MM.1S (cell line): Measurements from ENCODE around the gene LINGO3.

ENCODE experiments used
- EZH2 ChIP-seq: fragments of 300-600 bp; sonication (generic); optimal IDR thresholded peaks from 2 replicates; pipeline ENCODE3; 2017; ENCODE audit warnings: low read depth, mild to moderate bottlenecking, antibody characterized with exemption, low read length, mixed read lengths
- TF ChIP-seq, protein P1 (sequence below): fragments of 300-600 bp; sonication (generic); IDR thresholded peaks from 2 replicates; pipeline ENCODE4 v1.5.1; 2016; ENCODE audit warnings: antibody characterized with exemption, low read length, mixed read lengths

DNA sequence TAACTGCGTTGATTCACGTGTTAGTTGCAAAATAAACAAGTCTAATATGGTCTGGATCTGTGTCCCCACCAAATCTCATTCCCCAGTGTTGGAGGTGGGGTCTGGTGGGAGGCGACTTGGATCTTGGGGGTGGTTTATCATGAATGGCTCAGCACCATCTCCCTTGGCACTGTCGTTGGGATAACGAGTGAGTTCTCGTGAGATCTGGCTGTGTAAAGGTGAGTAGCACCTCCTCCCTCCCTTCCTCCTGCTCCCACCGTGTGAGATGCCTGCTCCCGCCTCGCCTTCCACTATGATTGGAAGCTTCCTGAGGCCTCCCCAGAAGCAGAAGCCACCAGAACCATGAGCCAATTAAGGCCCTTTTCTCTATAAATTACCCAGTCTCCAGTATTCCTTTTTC lies 30.8 kb downstream of the LINGO3 start:
- no peak for TF ChIP-seq EZH2
- TF ChIP-seq, protein P1, sequence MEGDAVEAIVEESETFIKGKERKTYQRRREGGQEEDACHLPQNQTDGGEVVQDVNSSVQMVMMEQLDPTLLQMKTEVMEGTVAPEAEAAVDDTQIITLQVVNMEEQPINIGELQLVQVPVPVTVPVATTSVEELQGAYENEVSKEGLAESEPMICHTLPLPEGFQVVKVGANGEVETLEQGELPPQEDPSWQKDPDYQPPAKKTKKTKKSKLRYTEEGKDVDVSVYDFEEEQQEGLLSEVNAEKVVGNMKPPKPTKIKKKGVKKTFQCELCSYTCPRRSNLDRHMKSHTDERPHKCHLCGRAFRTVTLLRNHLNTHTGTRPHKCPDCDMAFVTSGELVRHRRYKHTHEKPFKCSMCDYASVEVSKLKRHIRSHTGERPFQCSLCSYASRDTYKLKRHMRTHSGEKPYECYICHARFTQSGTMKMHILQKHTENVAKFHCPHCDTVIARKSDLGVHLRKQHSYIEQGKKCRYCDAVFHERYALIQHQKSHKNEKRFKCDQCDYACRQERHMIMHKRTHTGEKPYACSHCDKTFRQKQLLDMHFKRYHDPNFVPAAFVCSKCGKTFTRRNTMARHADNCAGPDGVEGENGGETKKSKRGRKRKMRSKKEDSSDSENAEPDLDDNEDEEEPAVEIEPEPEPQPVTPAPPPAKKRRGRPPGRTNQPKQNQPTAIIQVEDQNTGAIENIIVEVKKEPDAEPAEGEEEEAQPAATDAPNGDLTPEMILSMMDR, result no peak
